Measurements from ENCODE around the gene TTLL11. TPM values are rescaled to one million over a fixed set of nuclear protein-coding genes. Genes with fewer than 3 reads are reported as not detected.

TTLL11 gene
- total RNA-seq, 1 donor from 2014 or later: 6.9 TPM

DNA sequence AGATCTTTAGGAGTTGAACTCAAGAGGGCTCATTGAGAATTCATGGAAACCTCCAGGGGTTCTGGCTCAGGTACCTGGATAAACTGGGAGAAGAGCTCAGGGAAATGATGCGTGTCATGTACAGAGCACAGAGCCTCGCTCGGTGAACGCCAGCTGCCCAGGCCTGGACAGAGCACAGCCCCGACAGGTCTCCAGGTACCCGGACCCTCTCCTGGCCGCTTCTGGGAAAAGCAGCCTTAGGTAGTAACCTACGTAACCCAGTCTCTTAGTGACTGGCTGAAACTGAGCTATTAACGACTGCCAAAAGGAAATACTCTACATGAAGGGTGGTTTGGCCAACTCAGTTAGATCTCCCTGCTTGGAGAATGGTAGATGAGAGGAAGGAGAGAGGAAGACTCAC is 157.4 kb downstream of the TTLL11 start:
- Mint-ChIP-seq H3K36me3 (ENCODE audit: low read depth, unreplicated experiment) (no peaks in the 10 kb centered on the region), H3K4me1 (ENCODE audit: low read depth, unreplicated experiment) (no peaks in the 10 kb centered on the region), H3K27me3 (ENCODE audit: low read depth, unreplicated experiment) (peaks cover 32% of the 10 kb centered on the region), H3K4me3 (ENCODE audit: unreplicated experiment) (no peak overlapping the region), H3K9me3 (ENCODE audit: unreplicated experiment) (peaks cover 1% of the 10 kb centered on the region), H3K27ac (ENCODE audit: unreplicated experiment) (no peak overlapping the region)
- H3K36me3 ChIP-seq (ENCODE audit: insufficient read depth, low read length): no peaks in the 10 kb centered on the region
- no peak for DNase-seq (ENCODE audit: low read depth)
- no peak overlapping the region for H3K4me2 ChIP-seq (ENCODE audit: low read length)
- no peak overlapping the region for H3K4me3 ChIP-seq (ENCODE audit: insufficient read depth, low read depth, low read length)
- H2AFZ ChIP-seq (ENCODE audit: low read depth, low read length): no peak overlapping the region
- H3K27me3 ChIP-seq (ENCODE audit: insufficient read depth, low read length): no peaks in the 10 kb centered on the region
- no peak for FAIRE-seq
- no peak overlapping the region for H3K9ac ChIP-seq (ENCODE audit: low read length)
- no peaks in the 10 kb centered on the region for H3K9me3 ChIP-seq (ENCODE audit: insufficient read depth, low read depth, low read length)
- H4K20me1 ChIP-seq (ENCODE audit: insufficient read depth, low read length): no peaks in the 10 kb centered on the region
- H3K4me1 ChIP-seq (ENCODE audit: insufficient read depth, low read length): no peaks in the 10 kb centered on the region
- TF ChIP-seq EZH2 (IDR thresholded peaks at IDR 0.05; ENCODE audit: insufficient read depth, low read length): no peak
- TF ChIP-seq CTCF (IDR thresholded peaks at IDR 0.05; ENCODE audit: insufficient read depth, low read depth, low read length): no peak
- no peaks in the 10 kb centered on the region for H3K79me2 ChIP-seq (ENCODE audit: insufficient read depth, low read length)
- H3K27ac ChIP-seq (ENCODE audit: low read depth, low read length): no peak overlapping the region

DNA sequence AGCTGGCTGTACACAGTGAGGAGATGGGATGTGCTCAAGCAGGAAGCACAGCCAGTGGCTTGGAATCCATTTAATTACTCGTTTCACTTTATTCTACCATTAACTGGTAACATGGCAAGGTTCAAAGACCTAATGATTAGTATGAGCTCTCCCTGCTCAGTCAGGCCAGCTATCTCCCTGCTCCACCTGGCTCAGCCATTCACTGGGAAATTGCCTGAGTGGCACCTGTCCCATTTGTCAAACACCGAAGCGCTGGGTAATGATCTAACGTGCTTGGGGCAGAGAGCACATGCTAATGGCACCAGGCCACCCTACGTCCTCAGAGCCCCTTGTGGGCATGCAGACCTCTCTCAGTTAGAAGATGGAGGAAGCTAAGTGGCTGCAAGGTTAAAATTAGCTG is 162.2 kb downstream of the TTLL11 start:
- H3K27ac ChIP-seq (ENCODE audit: low read depth, low read length): no peak overlapping the region

More for the DNA sequence above, 162.2 kb downstream of the TTLL11 start:
- Histone ChIP-seq H2AFZ (ENCODE audit: low read depth, low read length) (no peak overlapping the region), H3K9me3 (ENCODE audit: insufficient read depth, low read depth, low read length) (no peaks in the 10 kb centered on the region), H3K4me1 (ENCODE audit: insufficient read depth, low read length) (no peaks in the 10 kb centered on the region), H3K9ac (ENCODE audit: low read length) (no peak overlapping the region), H3K4me2 (ENCODE audit: low read length) (no peak overlapping the region), H3K4me3 (ENCODE audit: insufficient read depth, low read depth, low read length) (no peak overlapping the region), H3K36me3 (ENCODE audit: insufficient read depth, low read length) (no peaks in the 10 kb centered on the region), H4K20me1 (ENCODE audit: insufficient read depth, low read length) (no peaks in the 10 kb centered on the region), H3K79me2 (ENCODE audit: insufficient read depth, low read length) (no peaks in the 10 kb centered on the region), H3K27me3 (ENCODE audit: insufficient read depth, low read length) (no peaks in the 10 kb centered on the region)
- Mint-ChIP-seq H3K4me1 (ENCODE audit: low read depth, unreplicated experiment) (no peaks in the 10 kb centered on the region), H3K27ac (ENCODE audit: unreplicated experiment) (no peak overlapping the region), H3K27me3 (ENCODE audit: low read depth, unreplicated experiment) (peaks cover 48% of the 10 kb centered on the region), H3K36me3 (ENCODE audit: low read depth, unreplicated experiment) (no peaks in the 10 kb centered on the region), H3K9me3 (ENCODE audit: unreplicated experiment) (peaks cover 1% of the 10 kb centered on the region), H3K4me3 (ENCODE audit: unreplicated experiment) (no peak overlapping the region)
- no peak for DNase-seq (ENCODE audit: low read depth)
- no peak for FAIRE-seq
- TF ChIP-seq CTCF (IDR thresholded peaks at IDR 0.05; ENCODE audit: insufficient read depth, low read depth, low read length) (no peak), EZH2 (IDR thresholded peaks at IDR 0.05; ENCODE audit: insufficient read depth, low read length) (no peak)
